ENCODE data around the gene NQO1. TPM values are rescaled to one million over a fixed set of nuclear protein-coding genes. Genes with fewer than 3 reads are reported as not detected.
"Not testable (repeated sequence)": the region's sequence is repeated elsewhere in the genome, so short reads cannot be mapped to it uniquely, and the experiment has no call there.

The NQO1 gene
- total RNA-seq, 1 donor from 2014 or later = 560 TPM

DNA sequence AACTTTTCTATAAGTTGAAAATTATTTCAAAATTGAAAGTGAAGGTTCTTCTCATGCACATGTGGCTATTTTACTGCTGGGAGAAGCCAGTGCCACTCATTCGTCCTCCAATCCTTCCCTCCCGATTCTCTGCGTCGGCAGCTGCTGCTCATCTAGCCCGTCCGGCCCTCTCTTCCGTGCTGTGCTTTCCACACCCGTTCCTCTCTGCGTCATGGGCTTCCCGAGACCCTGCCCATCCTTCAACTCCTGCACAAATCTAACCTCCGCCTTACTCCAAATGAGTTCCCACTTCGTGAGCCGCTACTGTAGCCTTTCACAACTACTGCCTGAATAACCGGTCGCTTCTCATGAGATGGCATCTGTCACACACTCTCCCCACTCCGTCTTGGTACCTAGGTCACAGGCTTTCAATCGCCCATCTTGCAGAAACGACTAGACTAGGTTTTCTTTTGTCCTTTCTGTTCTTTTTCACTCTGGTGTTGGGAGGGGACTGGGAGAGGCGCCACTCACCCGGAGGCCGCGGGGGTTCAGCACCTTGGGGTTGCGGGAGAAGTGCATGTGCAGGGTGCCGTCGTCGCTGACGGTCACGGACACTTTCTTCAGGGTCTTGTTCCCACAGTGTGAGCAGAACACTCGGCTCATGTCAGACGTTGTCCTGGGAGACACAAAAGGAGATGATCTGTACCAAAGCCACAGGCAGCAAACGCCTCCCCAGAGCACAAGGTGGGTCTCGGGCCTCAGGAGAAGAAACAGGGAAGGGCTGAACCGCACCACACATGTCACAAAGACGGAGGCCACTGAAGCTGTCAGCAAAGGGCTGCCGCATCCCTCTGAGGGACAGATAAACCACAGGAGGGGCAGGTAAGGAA lies 18.2 kb upstream of the NQO1 start:
- no peak for DNase-seq (ENCODE audit: low read depth, low spot score)

GRCh38 chr16:69741951-69742904 lies 15.9 kb upstream of the NQO1 start:
- DNase-seq (ENCODE audit: low read depth, low spot score) = peak; percentile 29

DNA sequence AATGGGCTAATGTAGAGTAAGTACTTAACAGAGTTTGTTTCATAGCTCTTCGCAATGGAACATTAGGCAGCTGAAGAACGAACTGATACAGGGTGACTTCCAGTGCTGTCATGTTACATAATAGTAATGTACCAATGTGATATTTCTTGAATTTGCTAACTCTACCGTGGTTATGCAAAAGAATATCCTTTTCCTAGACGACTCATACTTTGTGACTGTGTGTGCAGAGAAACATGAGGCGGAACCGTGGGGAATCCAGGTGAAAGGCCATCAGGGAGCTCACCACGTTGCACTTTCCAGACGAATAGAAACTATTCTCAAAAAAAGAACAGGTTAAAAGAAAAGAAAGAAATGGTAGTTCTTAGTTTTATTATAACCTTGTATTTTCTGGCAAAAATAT lies 15.2 kb upstream of the NQO1 start:
- DNase-seq (ENCODE audit: low read depth, low spot score) = no peak

DNA sequence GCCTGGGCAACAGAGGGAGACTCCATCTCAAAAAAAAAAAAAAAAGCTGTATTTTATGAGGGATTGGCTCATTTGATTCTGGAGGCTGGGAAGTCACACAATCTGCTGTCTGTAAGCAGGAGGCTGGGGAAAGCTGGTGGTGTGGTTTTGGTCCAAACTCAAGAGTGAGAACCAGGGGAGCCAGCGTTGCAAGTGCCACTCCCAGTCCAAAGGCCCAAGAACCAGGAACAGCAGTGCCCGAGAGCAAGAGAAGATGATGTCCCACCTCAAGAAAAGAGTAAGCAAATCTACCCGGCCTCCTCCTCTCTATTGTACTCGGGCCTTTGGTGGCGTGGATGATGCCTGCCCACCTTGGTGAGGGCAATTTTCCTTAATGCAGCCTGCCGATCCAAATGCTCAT lies 5.7 kb upstream of the NQO1 start:
- DNase-seq (ENCODE audit: low read depth, low spot score) = no peak

DNA sequence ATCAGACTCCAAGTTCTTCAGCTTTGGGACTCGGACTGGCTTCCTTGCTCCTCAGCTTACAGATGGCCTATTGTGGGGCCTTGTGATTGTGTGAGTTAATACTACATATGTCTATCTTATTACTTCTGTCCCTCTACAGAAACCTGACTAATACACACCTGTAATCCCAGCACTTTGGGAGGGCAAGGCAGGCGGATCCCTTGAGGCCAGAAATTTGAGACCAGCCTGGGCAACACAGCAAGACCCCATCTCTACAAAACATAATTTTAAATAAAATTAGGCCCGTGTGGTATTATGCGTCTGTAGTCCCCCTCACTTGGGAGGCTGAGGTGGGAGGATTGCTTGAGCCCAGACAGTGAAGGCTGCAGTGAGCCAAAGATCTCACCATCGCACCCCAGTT lies 4.9 kb upstream of the NQO1 start:
- not testable (repeated sequence) for DNase-seq (ENCODE audit: low read depth, low spot score)

DNA sequence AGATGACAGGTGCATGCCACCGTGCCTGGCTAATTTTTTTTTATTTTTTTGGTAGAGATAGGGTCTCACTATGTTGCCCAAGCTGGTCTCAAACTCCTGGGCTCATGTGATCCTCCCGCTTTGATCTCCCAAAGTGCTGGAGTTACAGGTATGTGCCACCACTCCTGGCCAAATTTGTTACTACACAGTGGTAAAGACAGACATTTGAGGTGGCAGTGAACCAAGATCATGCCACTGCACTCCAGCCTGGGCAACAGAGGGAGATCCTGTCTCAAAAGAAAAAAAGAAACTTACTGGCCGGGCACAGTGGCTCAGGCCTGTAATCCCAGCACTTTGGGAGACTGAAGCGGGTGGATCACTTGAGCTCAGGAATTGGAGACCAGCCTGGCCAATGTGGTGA lies 2.7 kb upstream of the NQO1 start:
- not testable (repeated sequence) for DNase-seq (ENCODE audit: low read depth, low spot score)

DNA sequence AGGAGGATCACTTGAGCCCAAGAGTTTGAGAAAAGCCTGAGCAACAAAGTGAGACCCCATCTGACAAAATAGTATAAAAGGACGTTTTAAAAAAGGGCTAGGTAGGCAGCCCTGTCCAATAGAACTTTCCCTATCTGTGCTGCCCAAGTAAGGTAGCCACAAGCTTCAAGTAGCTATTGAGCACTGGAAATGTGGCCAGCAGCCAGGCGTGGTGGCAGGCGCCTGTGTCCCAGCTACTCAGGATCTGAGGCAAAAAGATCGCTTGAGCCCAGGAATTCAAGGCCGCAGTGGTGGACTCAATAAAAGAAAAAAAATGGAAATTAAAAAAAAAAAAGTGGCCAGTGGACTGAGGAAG lies 1.5 kb upstream of the NQO1 start:
- DNase-seq (ENCODE audit: low read depth, low spot score) = no peak

- DNase-seq (ENCODE audit: low read depth, low spot score) = no peak
Observed at GRCh38 chr16:69725480-69726312, 664 bp downstream of the NQO1 start.

DNA sequence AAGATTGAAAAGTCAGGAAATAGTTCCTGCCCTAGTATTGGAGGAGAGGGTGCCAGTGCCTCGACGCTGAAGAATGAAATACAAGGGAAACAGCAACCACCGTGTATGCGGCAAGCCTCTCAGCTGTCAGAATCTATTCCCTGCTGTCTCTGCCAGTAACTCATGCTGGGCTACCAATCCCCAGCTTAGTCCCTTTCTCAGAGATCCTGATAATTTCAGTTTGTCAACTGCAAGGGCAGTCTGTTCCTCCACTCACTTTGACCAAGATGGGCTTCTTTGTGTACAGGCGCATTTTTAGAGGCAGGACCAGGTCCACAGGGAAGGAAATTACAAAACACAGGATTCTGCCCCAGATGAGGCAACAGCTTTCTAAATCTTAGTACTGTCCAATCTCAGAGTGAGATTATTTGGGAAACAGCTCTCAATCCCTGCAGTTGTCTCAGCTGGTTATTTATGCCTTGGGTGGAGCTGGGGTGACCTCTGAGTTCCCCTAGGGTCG lies 1.3 kb downstream of the NQO1 start:
- DNase-seq (ENCODE audit: low read depth, low spot score) = no peak

- no peak for DNase-seq (ENCODE audit: low read depth, low spot score)
Observed at GRCh38 chr16:69724414-69724873, 1.9 kb downstream of the NQO1 start.

DNA sequence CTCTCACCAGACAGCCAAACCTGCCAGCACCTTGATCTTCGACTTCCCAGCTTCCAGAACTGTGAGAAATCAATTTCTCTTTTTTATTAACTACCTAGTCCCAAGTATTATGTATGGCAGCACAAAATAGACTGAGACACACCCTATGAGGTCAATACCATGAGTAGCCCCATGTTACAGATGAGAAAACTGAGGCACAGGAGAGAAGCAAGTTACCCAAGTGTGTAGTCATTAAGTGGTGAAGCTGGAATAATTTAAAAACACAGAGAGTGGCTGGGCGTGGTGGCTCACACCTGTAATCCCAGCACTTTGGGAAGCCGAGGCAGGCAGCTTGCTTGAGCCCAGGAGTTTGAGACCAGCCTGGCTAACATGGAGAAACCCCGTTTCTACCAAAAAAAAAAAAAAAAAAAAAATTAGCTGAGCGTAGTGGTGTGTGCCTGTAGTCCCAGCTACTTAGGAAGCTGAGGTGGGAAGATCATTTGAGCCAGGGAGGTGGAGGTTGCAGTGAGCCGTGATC lies 4.9 kb downstream of the NQO1 start:
- no peak for DNase-seq (ENCODE audit: low read depth, low spot score)

GRCh38 chr16:69720822-69721430 lies 5.4 kb downstream of the NQO1 start:
- DNase-seq (ENCODE audit: low read depth, low spot score) = no peak

DNA sequence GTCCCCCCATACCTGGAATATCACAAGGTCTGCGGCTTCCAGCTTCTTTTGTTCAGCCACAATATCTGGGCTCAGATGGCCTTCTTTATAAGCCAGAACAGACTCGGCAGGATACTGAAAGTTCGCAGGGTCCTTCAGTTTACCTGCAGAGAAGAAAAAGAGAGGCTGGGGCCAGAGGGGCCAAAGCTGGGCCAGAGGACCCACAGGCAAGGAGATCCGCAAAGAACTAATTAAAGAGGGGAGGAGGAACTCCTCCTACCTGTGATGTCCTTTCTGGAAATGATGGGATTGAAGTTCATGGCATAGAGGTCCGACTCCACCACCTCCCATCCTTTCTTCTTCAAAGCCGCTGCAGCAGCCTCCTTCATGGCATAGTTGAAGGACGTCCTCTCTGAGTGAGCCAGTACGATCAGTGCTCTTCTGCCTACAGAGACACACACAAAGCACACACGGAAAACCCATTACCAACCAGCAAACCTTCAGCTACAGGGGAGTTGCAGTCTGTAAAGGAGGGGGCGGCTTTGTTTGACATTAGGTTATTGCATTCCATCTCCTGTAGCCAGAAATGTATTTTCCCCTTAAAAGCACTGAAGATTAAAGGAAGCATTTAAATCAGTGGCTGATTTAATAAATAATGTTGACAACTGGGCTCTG lies 8.1 kb downstream of the NQO1 start:
- no peak for DNase-seq (ENCODE audit: low read depth, low spot score)

GRCh38 chr16:69717066-69717465 lies 9.3 kb downstream of the NQO1 start:
- DNase-seq (ENCODE audit: low read depth, low spot score) = no peak

GRCh38 chr16:69712914-69713581 lies 13.3 kb downstream of the NQO1 start:
- no peak for DNase-seq (ENCODE audit: low read depth, low spot score)

DNA sequence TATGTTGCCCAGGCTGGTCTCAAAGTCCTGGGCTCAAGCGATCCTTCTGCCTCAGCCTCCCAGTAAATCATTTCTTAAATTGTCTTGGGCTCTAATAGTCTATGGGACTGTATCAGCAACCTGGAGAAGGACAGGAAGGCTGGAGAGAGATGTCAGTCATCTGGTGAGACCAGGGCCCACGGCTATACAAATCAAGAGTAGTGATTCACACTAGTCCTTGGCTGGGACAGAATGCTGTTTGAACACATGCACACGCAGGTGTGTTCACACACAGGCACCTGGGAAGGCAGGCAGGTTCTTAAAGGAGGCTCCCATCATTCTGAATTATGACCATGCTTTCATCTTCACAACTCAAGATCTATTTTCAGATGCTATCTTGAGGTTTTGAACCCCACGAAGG lies 14.1 kb downstream of the NQO1 start:
- no peak for DNase-seq (ENCODE audit: low read depth, low spot score)

- no peak for DNase-seq (ENCODE audit: low read depth, low spot score)
Observed at GRCh38 chr16:69711115-69711740, 15.1 kb downstream of the NQO1 start.

- DNase-seq (ENCODE audit: low read depth, low spot score) = peak; percentile 27
Observed at GRCh38 chr16:69709456-69710084, 16.8 kb downstream of the NQO1 start.
